ENCODE results near the gene LUC7L3.

Gene LUC7L3

DNA sequence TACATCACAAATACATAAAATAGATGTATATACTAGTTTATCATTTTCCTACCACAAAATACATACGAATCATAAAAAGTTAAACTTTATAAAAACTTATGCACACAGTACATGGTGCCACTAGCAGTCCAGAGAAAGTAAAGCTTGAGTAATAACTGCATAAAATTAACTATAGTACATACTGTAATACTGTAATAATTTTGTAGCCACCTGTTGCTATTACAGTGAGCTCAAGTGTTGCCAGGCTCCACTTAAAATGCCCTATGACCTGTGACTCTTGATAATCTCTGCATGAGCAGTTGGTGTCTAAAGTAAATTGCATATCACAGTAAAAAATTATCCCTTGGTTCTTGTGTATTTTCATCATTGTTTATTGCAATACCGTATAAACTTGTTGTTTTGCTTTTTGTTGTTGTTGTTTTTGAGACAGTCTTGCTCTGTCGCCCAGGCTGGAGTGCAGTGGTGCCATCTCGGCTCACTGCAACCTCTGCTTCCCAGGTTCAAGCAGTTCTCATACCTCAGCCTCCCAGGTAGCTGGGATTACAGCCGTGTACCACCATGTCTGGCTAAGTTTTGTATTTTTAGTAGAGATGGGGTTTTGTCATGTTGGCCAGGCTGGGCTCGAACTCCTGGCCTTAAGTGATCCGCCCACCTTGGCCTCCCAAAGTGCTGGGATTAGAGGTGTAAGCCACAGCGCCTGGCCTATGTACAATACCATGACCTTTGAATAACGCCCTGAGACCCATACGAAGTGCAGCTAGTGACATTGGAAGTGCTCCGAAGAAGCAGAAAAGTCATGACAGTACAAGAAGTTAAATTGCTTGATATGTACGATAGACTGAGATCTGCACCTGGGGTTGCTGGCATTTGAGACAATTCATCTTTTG is 6.6 kb downstream of the LUC7L3 start:
- Mint-ChIP-seq H3K27me3 (no peaks in the 10 kb centered on the region), H3K4me1 (peaks cover 52% of the 10 kb centered on the region), H3K4me3 (peak overlapping the region; percentile 4), H3K9me3 (no peaks in the 10 kb centered on the region), H3K27ac (ENCODE audit: low read depth) (no peak overlapping the region), H3K36me3 (ENCODE audit: insufficient read depth) (peaks cover 17% of the 10 kb centered on the region)
- ATAC-seq (replicated peaks; ENCODE audit: extremely low read depth, poor library complexity, severe bottlenecking) (no peak), DNase-seq (ENCODE audit: low spot score in 2 of 2) (no peak)

DNA sequence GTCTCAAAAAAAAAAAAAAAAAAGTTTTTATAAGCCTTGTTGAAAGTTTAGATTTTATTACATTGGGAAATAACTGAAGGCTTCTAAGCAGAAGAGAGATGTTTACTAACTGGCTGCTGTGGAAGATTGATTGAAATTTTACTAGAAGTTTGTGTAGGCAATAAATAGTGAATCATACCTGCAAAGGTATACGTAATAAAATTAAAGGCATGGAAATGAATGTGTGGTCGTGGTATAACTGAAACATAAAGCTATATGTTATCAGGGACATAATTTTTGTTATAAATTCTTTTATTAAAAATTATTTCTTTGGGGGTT is 8.7 kb downstream of the LUC7L3 start:
- peak overlapping the region; percentile 55 for H3K4me3 Mint-ChIP-seq
- H3K27ac Mint-ChIP-seq (ENCODE audit: low read depth), result peak overlapping the region; percentile 33
- no peaks in the 10 kb centered on the region for H3K9me3 Mint-ChIP-seq
- peaks cover 16% of the 10 kb centered on the region for H3K36me3 Mint-ChIP-seq (ENCODE audit: insufficient read depth)
- ATAC-seq (replicated peaks; ENCODE audit: extremely low read depth, poor library complexity, severe bottlenecking) (no peak), DNase-seq (ENCODE audit: low spot score in 2 of 2) (no peak)
- no peaks in the 10 kb centered on the region for H3K27me3 Mint-ChIP-seq
- H3K4me1 Mint-ChIP-seq, result peaks cover 55% of the 10 kb centered on the region

DNA sequence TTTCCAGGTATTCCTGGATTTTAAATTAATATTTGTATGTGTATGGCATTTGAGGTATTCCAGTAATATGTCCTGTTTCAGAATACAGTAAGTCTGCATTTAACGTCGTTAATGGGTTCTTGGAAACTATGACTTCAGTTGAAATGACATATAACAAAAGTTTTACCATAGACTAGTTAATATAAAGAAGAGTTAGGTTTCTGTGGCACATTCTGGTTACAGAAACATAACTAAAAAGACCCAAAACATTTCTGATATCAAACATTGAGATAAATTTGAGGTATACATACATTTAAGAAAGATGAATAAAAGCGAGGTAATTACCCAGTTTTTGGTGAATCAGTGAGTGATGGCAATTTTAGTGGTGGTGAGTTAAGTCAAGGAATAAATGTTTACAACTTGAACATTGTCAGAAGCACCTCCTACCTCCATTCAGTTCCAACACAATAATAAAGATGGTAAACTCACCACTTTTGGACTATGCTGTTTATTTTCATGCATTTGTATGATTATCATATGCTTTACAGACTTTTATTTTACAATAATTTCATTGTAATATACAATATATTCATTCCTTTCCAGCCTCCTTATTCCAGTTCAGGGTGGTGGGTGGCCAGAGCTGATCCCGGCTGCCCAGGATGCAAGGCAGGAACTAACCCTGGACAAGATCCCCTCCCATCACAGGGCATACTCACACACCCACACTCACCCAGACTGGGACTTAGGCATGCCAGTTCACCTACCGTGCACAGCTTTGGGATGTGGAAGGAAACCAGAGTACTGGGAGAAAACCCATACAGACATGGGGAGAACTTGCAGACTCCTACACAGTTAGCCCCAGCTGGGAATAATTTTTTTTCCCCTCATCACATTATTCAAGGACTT is 9.7 kb downstream of the LUC7L3 start:
- H3K9me3 Mint-ChIP-seq, result no peaks in the 10 kb centered on the region

GRCh38 chr17:50731575-50732460 is 12.4 kb downstream of the LUC7L3 start:
- DNase-seq (ENCODE audit: low spot score in 2 of 2), result no peak
- H3K4me1 Mint-ChIP-seq, result peaks cover 62% of the 10 kb centered on the region
- H3K27ac Mint-ChIP-seq (ENCODE audit: low read depth), result peak overlapping the region; percentile 63
- H3K27me3 Mint-ChIP-seq, result no peaks in the 10 kb centered on the region
- no peaks in the 10 kb centered on the region for H3K9me3 Mint-ChIP-seq
- peak; percentile 62 for ATAC-seq (replicated peaks; ENCODE audit: extremely low read depth, poor library complexity, severe bottlenecking)
- H3K36me3 Mint-ChIP-seq (ENCODE audit: insufficient read depth), result peaks cover 11% of the 10 kb centered on the region
- H3K4me3 Mint-ChIP-seq, result peak overlapping the region; percentile 55

More for the DNA sequence above, 9.7 kb downstream of the LUC7L3 start:
- peak overlapping the region; percentile 55 for H3K4me3 Mint-ChIP-seq
- peaks cover 16% of the 10 kb centered on the region for H3K36me3 Mint-ChIP-seq (ENCODE audit: insufficient read depth)
- H3K4me1 Mint-ChIP-seq, result peaks cover 55% of the 10 kb centered on the region
- ATAC-seq (replicated peaks; ENCODE audit: extremely low read depth, poor library complexity, severe bottlenecking), result no peak
- H3K27me3 Mint-ChIP-seq, result no peaks in the 10 kb centered on the region
- DNase-seq (ENCODE audit: low spot score in 2 of 2), result no peak
- H3K27ac Mint-ChIP-seq (ENCODE audit: low read depth), result peak overlapping the region; percentile 19

GRCh38 chr17:50735287-50735686 is 15.9 kb downstream of the LUC7L3 start:
- Mint-ChIP-seq H3K27me3 (no peaks in the 10 kb centered on the region), H3K4me1 (peaks cover 60% of the 10 kb centered on the region), H3K36me3 (ENCODE audit: insufficient read depth) (peaks cover 37% of the 10 kb centered on the region), H3K9me3 (no peaks in the 10 kb centered on the region), H3K4me3 (peak overlapping the region; percentile 28), H3K27ac (ENCODE audit: low read depth) (no peak overlapping the region)
- DNase-seq (ENCODE audit: low spot score in 2 of 2), result no peak
- ATAC-seq (replicated peaks; ENCODE audit: extremely low read depth, poor library complexity, severe bottlenecking), result no peak

DNA sequence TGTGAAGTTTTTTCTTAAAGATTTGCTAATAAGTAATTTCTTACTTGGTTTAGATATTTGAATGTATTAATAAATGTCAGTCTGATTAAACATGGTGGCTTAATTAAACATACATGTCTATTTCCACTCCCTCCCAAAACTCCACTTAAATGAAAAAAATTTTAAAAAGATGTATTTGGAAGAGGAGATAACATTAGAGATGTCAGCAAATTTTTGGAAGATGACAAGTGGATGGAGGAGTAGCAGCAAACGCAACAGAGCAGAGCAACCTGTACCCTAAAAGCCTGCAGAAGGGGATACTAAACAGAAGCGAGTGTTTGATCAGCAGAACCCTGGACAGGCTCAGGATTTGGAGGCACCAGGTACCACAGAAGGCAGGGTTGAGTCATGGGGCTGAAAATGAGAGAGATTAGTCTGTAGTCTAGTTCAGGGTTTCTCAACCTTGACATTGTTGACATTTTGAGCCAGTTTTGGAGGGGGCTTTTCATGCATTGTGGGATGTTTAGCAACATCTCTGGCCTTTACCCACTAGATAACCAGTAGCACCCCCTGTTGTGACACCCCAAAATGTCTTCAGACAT is 17.8 kb downstream of the LUC7L3 start:
- H3K4me3 Mint-ChIP-seq, result no peak overlapping the region
- ATAC-seq (replicated peaks; ENCODE audit: extremely low read depth, poor library complexity, severe bottlenecking) (no peak), DNase-seq (ENCODE audit: low spot score in 2 of 2) (no peak)
- H3K27me3 Mint-ChIP-seq, result no peaks in the 10 kb centered on the region
- H3K36me3 Mint-ChIP-seq (ENCODE audit: insufficient read depth), result peaks cover 51% of the 10 kb centered on the region
- no peaks in the 10 kb centered on the region for H3K9me3 Mint-ChIP-seq
- H3K27ac Mint-ChIP-seq (ENCODE audit: low read depth), result peak overlapping the region; percentile 87
- H3K4me1 Mint-ChIP-seq, result peaks cover 49% of the 10 kb centered on the region

DNA sequence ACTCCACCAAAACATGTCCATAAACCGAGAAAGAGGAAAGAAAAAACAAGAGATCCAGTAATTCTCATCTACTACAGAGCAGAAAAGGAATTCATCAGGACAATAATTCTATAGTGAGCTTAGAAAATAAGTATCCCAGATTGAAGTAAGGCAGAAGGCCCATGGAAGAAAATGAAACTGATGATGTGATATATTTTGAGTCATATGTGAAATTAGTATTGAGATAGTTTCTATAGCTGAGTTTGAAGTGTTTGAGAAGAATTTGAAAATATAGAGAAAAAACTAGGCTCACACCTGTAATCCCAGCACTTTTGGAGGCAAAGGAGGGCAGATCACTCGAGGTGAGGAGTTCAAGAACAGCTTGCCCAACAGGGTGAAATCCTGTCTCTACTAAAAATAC is 19.7 kb downstream of the LUC7L3 start:
- ATAC-seq (replicated peaks; ENCODE audit: extremely low read depth, poor library complexity, severe bottlenecking) (no peak), DNase-seq (ENCODE audit: low spot score in 2 of 2) (no peak)
- H3K9me3 Mint-ChIP-seq, result no peaks in the 10 kb centered on the region
- peaks cover 65% of the 10 kb centered on the region for H3K36me3 Mint-ChIP-seq (ENCODE audit: insufficient read depth)
- no peak overlapping the region for H3K4me3 Mint-ChIP-seq
- H3K4me1 Mint-ChIP-seq, result peaks cover 42% of the 10 kb centered on the region
- H3K27me3 Mint-ChIP-seq, result no peaks in the 10 kb centered on the region
- H3K27ac Mint-ChIP-seq (ENCODE audit: low read depth), result peak overlapping the region; percentile 87

DNA sequence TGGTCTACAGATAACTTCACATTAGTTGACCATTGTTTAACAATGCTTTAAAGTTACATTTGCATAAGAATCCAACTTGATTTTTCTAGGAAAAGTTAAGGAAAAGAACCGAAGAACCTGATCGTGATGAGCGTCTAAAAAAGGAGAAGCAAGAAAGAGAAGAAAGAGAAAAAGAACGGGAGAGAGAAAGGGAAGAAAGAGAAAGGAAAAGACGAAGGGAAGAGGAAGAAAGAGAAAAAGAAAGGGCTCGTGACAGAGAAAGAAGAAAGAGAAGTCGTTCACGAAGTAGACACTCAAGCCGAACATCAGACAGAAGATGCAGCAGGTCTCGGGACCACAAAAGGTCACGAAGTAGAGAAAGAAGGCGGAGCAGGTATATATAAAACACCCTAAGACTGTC is 26.2 kb downstream of the LUC7L3 start:
- ATAC-seq (replicated peaks; ENCODE audit: extremely low read depth, poor library complexity, severe bottlenecking), result no peak
- H3K4me1 Mint-ChIP-seq, result peaks cover 10% of the 10 kb centered on the region
- H3K9me3 Mint-ChIP-seq, result no peaks in the 10 kb centered on the region
- DNase-seq (ENCODE audit: low spot score in 2 of 2), result no peak
- H3K36me3 Mint-ChIP-seq (ENCODE audit: insufficient read depth), result peaks cover 91% of the 10 kb centered on the region
- no peaks in the 10 kb centered on the region for H3K27me3 Mint-ChIP-seq
- H3K4me3 Mint-ChIP-seq, result no peak overlapping the region
- H3K27ac Mint-ChIP-seq (ENCODE audit: low read depth), result peak overlapping the region; percentile 13

GRCh38 chr17:50749245-50749644 is 29.8 kb downstream of the LUC7L3 start:
- Mint-ChIP-seq H3K9me3 (no peaks in the 10 kb centered on the region), H3K27ac (ENCODE audit: low read depth) (no peak overlapping the region), H3K36me3 (ENCODE audit: insufficient read depth) (peaks cover 77% of the 10 kb centered on the region), H3K4me1 (peaks cover 10% of the 10 kb centered on the region), H3K27me3 (no peaks in the 10 kb centered on the region), H3K4me3 (no peak overlapping the region)
- no peak for DNase-seq (ENCODE audit: low spot score in 2 of 2)
- no peak for ATAC-seq (replicated peaks; ENCODE audit: extremely low read depth, poor library complexity, severe bottlenecking)

- Mint-ChIP-seq H3K27ac (ENCODE audit: low read depth) (no peak overlapping the region), H3K27me3 (no peaks in the 10 kb centered on the region), H3K4me1 (peaks cover 6% of the 10 kb centered on the region), H3K9me3 (no peaks in the 10 kb centered on the region), H3K36me3 (ENCODE audit: insufficient read depth) (peaks cover 40% of the 10 kb centered on the region), H3K4me3 (no peak overlapping the region)
- ATAC-seq (replicated peaks; ENCODE audit: extremely low read depth, poor library complexity, severe bottlenecking) (no peak), DNase-seq (ENCODE audit: low spot score in 2 of 2) (no peak)
Measured at GRCh38 chr17:50754521-50754920, 35.1 kb downstream of the LUC7L3 start.

DNA sequence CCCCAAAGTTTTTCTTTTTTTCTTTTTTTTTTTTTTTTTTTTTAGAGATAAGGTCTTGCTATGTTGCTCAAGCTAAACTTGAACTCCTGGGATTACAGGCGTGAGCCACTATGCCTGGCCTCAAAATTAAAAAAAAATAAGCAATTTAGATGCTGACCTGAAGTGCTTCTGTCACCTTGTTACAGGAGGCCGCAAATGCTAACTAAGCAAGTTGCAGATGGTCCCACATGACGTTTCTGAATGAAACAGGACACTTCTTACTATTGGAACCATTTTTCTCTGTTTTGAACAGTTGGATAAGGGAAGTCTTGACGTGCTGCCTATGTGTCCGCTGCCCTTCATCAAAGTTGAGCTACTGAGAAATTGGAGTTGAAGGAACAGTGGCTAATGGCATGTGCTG is 39.1 kb downstream of the LUC7L3 start:
- no peak overlapping the region for H3K4me3 Mint-ChIP-seq
- no peaks in the 10 kb centered on the region for H3K9me3 Mint-ChIP-seq
- peaks cover 11% of the 10 kb centered on the region for H3K4me1 Mint-ChIP-seq
- H3K27ac Mint-ChIP-seq (ENCODE audit: low read depth), result no peak overlapping the region
- ATAC-seq (replicated peaks; ENCODE audit: extremely low read depth, poor library complexity, severe bottlenecking) (no peak), DNase-seq (ENCODE audit: low spot score in 2 of 2) (no peak)
- H3K27me3 Mint-ChIP-seq, result no peaks in the 10 kb centered on the region
- peaks cover 17% of the 10 kb centered on the region for H3K36me3 Mint-ChIP-seq (ENCODE audit: insufficient read depth)

DNA sequence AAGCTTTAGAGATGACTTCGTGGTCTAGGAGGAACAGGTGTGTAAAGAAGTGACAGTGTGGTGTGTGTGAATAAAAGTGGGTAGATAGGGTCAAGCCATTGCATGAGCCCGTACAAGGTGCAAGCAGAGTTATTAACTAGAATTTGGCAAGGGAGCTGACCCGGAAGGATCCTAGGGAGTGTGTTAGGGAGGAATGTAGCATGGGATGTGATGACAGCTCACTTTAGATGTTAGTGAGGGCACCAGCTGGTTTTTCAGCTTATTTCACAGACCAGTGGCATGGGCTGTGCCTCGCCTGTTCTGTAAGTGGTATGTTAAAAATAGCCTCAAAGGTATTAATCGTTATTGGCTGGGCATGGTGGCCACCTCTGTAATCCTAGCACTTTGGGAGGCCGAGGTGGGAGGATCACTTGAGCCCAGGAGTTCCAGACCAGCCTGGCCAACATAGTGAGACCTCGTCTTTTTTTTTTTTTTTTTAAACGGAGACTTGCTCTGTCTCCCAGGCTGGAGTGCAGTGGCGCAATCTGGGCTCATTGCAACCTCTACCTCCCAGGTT is 39.7 kb downstream of the LUC7L3 start:
- Mint-ChIP-seq H3K9me3 (no peaks in the 10 kb centered on the region), H3K4me1 (peaks cover 13% of the 10 kb centered on the region), H3K4me3 (no peak overlapping the region), H3K36me3 (ENCODE audit: insufficient read depth) (peaks cover 13% of the 10 kb centered on the region), H3K27ac (ENCODE audit: low read depth) (no peak overlapping the region), H3K27me3 (no peaks in the 10 kb centered on the region)
- no peak for DNase-seq (ENCODE audit: low spot score in 2 of 2)
- no peak for ATAC-seq (replicated peaks; ENCODE audit: extremely low read depth, poor library complexity, severe bottlenecking)
